Stimulated activated CD8-positive, alpha-beta memory T cell treated with anti-CD3 and anti-CD28 coated beads, Interleukin-12 subunit alpha, Interleukin-12 subunit beta, amount 100 ng/mL, for 1 hour (primary cell): ENCODE results near the gene IRS1.

Experiments used
- DNase-seq: peaks from one replicate; pipeline ENCODE4 v3.0.0-alpha.2; 2020; ENCODE audit warnings: low read depth

The IRS1 gene

DNA sequence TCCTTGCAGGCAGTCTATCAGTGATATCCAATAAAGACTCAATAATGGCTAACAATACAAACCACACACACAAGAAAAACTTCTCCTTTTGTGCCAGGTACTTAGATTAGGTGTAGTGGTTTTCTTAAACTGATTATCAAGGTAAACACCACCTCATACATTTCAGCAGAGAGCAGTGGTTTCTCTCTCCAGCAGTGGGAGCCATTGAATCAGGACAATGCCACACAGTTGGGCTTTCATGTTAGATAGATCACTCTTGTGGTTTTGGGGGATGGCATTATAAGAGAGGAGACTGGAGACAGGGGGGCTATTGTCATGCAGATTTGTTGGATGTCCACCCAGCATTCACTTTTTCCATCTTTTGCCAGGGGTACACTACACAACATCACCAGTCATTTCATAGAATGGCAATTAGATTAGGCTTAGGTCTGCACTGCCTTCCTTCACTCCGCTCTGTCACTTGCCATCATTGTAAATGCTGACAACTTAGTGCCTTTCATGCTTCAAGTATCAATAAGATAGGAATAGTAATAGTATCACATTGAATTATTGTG lies 13.6 kb upstream of the IRS1 start:
- no peak for DNase-seq

DNA sequence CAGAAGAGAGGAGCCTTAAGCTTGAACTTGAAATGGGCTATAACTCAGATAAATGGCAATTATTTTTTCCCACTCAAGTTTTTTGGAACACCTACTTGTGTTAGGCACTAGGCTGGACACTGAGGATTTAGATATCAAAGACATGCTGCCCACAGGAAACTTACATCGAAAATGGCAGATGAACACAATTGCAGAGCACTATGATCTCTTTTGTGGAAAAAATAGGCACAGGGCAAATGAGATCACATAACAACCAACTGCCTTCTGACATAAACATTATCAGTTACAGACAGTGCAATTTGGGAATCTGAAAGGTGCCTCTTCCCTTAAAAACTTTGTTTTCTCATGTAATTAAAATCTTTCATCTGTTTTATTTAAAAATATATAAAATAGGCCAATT lies 3.8 kb upstream of the IRS1 start:
- DNase-seq, result no peak

DNA sequence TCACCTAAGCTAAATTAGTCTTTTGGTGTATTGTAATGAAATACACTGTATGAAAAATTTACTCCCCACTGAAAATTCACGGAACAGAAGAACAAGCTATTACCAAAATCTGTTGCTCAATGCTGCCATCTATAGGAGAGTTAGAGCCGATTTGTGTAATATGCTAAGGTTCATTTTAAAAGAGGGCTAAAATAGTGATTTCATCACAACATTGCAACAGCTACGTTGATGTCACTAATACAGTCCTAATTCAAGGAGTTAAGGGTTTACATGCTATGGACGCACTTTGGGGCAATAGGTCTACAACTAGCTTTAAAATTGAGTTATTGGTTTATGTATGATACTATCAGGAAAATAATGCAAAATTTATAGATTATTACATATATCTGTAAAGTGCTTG lies 3.0 kb upstream of the IRS1 start:
- DNase-seq, result no peak

DNA sequence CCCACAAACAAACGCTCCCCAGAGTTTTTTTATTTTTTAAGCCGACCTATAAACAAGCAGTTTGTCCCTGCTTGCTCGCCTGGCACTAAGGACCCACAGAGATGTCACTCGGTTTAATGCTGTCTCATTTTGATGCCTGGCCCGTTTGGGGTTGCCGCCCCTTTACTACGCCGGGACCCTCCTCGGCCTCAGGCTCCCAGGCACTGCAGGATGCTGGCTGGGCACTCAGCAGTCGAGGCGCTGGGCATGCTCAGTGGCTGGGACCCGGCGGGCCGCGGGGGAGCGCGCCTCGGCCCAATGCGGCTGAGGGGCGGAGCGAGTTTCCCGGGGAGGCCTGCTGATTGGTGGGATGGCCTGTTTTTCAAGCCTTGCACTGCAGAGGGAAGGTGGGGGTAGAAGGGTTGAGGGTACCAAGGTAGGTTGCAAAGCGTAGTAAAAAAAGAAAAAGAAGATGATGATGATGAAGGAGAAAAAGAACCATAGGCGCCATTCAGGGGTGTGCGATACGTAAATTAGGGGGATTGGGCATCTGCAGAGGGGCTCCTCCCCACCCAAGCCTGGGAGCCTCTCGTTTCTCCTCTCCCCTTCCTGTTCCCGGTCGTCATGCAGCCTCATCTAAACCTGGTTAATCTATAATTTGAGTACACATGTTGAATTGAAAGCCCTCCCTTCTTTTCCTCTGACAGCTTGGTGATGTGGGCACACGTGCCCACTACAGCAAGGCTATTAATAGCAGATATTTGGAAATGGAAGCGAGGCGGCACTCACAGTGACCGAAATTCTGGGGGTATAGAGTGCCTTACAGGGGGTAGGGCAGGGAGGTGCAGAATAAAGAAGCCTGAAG lies 1.5 kb upstream of the IRS1 start:
- DNase-seq, result peak; percentile 53

DNA sequence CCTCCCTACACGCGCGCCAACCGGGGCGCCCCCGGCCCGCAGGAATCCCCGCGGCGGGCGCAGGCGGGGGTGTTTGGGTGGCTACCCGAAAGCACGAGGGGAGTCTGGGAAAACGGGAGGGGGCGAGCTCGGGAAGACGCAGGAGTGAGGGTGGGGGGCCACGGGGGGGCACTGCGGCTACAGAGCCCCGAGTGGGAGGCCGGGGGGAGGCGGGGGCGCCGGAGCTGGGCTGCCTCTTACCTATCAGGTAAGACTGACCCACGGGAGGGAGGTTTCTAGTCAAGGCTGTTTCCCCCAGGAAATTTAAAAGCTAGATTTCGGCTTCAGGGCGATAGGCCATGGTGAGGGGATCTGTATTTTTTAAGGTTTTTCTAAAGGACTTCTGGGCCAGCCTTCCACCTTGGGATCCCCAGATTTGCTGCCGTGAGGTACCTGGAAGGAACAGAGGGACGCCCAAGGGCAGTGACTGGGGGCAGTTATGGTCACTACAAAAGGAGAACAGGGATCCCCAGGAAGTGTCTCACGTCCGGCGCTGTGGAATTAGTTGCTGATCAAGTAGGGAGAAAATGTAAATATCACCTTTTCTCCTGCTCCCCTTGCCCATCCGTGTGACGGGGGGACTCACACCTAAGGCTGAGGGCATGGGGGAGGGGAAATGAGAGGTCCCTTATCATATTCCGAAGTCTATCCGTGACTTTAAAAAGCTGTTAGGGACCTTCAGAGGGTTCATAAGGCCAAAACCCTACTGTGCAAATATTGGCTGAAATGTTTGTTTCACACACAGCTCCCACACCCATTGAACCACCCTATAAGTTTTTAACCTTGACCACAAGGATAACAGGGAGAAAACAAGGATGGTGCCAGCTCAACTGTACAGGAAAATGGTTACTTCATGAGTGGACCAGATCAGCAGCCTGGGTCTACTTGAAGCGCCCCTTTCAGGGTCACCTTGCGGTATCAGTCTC lies 638 bp upstream of the IRS1 start:
- DNase-seq, result no peak

DNA sequence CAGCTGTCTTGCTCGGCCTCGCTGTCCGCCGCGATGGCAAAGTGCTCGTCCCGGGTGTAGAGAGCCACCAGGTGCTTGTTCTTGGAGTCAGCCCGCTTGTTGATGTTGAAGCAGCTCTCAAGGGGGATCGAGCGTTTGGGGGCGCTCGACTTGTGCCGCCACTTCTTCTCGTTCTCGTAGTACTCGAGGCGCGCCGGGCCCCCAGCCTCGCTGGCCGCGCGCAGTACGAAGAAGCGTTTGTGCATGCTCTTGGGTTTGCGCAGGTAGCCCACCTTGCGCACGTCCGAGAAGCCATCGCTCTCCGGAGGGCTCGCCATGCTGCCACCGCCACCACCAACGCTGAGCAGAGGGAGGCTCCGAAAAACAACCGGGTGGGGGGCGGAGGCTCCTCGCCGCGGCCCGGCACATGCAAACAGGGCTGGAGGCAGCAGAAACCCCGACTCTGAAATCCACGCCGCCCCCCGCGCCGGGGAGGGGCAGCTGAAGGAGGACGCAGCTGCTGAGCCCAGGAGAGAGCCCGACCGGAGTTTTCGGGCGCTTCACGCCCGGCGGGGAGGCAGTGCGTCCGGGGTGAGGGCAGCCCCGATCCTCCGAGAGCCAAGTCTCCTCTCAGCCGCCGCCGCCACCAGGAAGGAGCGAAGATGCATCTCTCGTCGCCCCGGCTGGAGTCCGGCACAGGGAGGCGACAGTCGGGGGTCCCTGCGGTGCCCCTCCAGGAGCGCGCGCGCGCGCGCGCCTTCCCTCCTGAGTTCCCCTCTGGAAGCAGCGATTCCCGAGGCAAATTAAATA lies 1.0 kb downstream of the IRS1 start:
- no peak for DNase-seq

DNA sequence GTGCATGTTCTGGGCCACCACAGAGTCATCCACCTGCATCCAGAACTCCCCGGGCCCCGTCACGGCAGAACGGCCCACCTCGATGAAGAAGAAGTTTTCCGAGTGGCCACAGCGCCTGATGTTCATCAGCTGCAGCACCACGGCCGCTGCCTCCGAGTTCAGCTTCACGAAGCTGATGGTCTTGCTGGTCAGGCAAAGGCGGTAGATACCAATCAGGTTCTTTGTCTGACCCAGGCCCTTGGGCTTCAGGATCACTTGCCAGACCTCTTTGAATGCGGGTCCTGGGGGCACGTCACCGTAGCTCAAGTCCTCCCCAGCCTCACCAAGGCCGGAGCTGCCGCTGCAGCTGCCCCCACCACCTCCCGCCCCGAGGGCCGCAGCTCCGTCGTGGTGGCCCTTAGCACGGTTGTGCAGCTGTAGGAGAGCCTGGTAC lies 1.6 kb downstream of the IRS1 start:
- no peak for DNase-seq

DNA sequence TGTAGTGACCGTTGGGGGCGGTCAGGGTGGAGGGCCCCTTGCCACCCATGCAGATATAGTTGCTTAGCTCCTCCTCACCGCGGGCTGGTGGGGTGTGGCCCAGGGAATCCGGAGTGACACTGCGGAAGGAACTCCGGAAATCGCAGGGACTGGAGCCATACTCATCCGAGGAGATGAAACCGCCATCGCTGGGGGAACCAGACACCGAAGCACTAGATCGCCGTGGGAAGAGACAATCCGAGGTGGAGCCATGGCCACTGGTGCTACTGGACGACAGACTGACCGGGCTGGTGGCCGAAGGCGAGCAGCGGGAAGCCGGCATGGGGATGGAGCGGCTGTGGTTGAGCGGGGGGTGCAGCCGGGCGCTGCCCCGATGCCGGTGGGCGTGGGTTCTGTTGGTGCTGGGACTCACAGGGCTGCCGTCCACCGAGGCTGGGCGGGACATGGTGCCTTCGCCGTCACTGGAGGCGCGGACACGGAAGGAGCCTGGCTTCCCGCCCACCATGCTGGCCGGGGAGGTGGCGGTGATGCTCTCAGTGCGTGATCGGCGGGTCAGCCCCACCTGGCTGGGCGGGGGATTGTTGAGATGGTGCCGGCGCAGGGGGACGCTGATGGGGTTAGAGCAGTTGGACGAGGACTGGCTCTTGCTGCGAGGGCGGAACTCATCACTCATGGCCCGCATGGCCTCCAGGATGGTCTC lies 2.2 kb downstream of the IRS1 start:
- DNase-seq, result no peak

DNA sequence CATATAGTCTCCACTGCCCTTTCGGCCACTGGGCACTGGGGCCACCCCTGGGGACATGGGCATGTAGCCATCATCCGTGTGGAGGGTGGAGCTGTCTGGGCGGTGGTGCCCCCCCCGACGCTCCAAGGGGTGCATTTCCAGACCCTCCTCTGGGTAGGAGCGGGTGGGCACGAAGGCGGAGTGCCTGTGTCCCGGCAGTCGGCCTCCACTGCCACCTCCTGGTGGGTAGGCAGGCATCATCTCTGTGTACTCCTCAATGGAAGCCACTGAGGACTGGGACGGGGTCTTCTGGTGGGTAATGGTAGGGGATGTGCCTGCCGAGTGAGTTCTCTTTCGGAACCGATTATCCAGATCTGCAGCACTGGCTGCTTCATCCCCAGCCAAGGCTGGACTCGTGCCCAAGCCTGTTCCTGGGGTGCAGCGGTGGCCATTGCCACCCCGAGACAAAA lies 2.8 kb downstream of the IRS1 start:
- no peak for DNase-seq

DNA sequence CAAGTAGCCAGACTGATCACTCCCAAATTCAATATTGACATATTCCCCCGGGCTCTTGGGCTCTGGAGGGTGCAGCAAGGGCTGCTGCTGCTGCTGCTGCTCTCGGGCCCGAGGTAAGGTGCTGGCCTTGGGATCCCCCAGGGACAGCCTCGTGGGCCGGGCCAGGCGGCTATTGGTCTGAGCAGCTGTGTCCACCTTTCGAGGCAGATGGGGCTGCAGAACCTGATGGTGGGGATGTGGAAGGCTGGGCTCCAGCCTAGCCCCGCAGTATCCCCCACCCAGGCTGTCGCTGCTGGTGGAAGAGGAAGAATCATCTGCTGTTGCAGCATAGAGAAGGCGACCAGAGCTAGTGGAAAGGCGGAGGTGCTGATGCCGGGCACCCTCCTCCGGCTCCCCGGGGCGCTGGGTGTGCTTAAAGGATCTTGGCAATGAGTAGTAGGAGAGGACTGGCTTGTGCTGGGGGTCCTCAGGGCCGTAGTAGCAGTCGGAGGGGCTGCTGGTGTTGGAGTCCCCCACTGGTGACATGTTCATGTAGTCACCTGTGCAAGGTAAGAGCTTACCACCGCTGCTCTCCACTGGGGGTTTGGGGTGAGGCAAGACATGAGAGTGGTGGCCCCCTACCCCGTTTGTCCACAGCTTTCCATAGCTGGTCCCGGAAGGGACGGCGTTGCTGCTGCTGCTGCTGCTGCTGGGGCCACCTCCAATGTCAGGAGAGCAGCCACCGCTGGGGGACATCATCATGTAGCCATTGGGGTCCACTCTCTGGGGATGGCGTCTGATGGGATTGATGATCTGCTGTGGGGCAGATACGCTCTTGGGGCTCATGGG lies 3.4 kb downstream of the IRS1 start:
- no peak for DNase-seq

DNA sequence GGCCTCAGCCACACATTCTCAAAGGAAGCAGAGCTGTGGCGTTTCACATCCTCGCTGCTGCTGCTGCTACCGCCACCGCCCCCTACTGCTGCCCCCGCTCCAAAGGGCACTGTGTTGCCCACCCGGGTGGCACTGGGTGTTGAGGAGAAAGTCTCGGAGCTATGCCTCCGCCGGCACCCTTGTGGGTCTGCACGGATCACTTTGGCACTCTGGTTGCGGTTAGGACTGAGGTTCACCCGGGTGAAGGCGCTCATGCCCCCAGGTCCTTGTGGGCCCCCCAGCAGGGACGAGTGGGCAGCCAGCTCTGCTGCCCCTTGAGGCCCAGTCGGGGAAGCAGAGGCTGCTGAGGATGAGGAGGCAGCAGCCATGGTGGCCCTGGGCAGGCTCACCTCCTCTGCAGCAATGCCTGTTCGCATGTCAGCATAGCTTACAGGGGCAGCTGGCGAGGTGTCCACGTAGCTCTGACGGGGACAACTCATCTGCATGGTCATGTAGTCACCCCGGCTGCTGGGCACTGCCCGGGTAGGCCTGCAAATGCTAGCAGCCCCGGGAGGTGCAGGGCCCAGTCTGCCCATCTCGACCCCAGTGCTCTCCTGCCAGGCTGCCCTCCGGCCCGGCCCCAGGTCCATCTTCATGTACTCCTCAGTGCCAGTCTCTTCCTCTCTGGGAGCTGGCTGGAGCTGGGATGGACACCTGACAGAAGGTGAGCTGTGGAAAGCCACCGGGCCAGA lies 4.2 kb downstream of the IRS1 start:
- no peak for DNase-seq

DNA sequence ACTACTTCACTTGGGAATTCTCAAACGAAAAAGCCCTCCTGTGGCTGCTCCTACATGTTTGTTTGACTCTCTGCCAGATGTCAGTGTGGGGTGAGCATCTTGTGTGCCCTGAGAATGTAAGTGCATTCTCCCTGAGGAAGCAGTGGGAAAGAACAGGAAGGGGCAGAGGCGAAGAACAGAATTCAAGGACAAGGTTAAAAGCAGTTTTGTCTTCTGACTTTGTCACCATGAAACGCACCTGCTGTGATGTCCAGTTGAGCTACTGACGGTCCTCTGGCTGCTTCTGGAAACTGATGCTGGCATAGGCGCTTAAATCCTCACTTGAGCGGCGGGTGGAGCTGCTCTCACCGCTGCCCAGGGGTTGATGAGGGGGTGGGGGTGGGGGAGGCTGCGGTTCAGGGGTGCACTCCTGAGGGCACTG lies 4.9 kb downstream of the IRS1 start:
- no peak for DNase-seq

DNA sequence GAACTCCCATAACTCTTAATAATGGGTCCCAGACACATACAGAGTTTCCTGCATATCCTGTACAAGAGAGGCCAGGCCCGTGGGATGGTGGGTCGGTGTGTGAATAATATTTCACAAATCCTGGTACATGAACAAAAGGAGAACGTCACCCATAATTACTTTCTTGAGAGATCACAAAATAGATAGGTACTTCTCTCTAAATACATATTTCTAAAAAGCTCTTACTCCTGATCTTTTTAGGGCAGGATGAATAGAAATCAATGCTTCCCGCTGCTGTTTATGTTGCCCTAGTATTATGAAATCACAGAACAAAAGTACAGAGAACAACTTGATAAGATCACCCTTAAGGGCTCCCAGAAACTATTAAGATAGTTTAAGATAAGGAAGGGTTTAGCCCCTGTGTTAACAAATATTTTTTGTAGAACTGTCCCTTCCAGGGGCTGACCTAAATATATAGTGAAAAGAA lies 5.4 kb downstream of the IRS1 start:
- DNase-seq, result no peak

DNA sequence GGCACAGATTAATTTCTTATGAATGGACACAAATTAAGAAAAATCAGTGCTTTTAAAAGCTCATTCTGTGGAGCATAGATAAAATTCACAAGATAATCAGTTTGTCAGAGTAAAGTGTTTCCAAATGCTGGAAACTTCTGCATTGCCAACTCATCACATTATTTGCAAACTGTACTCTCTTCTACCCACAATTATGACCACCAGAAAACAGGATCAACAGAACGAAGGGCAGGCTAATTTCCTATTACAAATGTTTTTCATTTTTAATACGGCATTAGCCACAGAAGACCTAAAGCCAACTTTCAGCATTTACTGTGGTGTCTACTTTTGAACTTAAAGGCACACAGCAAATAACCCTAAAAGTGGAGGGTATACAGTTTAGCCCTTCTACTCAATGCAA lies 6.0 kb downstream of the IRS1 start:
- no peak for DNase-seq

DNA sequence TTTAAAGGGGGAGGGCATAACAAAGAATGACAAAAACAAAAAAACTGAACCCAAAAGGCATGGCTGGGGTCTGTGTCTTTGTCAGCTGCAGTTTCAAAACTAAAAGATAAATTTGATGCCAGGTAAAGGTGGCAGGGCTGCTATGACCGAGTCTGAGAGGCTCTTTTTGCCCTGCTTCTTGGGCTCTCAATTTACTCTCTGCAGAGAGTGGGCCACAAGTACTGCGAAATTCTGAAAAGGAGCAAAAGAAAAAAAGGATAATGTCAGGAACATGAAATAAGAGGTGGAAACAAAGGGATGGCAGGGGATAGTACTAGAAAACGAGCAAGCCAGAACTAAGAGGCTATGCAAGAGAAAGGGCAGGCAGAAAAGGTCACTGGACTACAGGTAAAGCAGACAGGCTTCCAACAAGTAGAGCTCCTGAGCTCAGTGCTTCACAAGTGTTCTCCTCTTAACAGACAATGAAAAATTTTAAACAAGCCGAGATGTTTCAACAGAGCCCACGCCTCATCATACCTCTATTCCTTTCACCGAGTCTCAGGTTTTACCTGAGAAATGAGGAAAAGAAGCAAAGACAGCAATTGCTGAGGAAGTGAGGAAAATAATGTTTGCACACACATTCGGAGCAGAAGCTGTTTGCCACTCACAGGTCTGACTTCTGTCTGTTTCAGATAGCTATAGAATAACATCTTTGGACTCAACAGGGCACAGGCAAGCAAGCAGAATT lies 7.3 kb downstream of the IRS1 start:
- no peak for DNase-seq

DNA sequence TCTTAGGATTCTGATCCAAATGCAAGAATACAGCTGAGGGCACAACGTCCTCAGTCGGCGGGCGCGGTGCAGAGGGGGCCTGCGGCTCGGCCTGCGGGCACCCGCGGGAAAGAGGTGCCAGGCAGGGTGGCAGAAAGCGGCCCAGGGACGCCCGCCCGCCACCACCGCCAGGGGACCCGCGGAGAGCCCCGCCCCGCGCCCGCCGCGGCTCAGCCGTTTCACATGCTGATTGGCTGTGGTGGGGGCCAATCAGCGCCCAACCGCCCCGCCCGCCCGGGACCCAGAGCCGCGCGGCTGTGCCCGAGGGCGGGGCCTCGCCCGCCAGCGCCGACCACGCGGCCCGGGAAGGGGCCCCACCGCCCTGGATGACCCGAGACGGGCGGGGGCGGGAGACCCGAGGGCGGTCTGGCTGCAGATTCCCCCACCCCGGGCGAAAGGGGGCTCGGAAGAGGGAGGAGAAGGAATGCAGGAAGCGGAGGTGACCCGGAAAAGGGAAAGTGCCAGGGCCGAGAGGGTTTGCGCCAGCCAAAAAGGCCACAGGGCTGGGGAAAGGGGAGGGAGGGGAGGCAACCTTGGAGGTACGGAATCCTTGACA lies 8.0 kb downstream of the IRS1 start:
- DNase-seq, result peak; percentile 85

DNA sequence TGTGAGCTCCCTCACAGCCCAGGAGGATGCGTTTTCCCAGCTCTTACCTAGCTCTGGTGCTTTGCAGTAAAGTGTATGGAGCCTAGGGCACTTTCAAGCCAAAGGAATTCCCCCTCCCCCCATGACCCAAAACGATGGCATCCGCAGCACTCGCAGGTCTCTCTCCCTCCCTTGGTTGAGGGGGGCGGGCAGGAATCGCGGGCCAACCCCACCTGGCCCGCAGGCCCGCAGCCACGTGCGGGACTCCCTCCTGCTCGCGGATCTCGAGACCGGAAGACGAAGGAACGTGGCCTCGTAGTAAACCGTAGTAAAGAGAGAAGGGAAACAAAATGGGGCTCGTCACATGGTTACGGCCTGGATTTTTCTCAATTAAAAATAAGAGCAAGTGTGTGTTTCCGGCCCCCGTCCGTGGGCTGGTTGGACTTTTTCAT lies 8.5 kb downstream of the IRS1 start:
- peak; percentile 33 for DNase-seq

DNA sequence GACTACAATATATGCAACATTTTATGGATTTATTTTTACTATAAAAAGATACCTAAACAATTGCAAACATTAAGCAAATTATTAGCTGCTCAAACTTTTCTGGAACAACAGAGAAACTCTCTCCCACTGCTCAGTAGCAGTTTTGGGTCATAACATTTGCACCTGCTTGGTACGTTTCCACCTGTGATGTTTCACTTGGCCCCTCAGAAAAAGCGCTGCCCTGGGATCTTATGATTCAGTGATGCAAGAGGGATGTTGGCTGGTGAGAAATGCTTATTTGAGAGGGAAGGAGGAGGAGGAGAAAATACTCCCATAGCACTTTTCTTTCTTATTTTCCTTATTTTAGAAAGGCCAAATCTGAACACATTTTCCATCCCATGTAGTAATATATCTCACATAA lies 9.2 kb downstream of the IRS1 start:
- DNase-seq, result no peak
